PFSK-1 (cell line): ENCODE results near the gene LUM.

Experiments
- POLR2AphosphoS5 ChIP-seq: IDR thresholded peaks from 2 replicates; pipeline ENCODE4 v1.6.1; 2012; ENCODE audit warnings: low read depth, mild to moderate bottlenecking, control low read depth, low read length, moderate library complexity
- SIN3A ChIP-seq: IDR thresholded peaks from 2 replicates; pipeline ENCODE4 v1.6.1; 2012; ENCODE audit warnings: mild to moderate bottlenecking, low read length, moderate library complexity, borderline replicate concordance; ENCODE audit not compliant: insufficient read depth
- TAF1 ChIP-seq: IDR thresholded peaks from 2 replicates; pipeline ENCODE4 v1.6.1; 2012; ENCODE audit warnings: low read length, control low read depth, borderline replicate concordance; ENCODE audit not compliant: insufficient read depth

DNA sequence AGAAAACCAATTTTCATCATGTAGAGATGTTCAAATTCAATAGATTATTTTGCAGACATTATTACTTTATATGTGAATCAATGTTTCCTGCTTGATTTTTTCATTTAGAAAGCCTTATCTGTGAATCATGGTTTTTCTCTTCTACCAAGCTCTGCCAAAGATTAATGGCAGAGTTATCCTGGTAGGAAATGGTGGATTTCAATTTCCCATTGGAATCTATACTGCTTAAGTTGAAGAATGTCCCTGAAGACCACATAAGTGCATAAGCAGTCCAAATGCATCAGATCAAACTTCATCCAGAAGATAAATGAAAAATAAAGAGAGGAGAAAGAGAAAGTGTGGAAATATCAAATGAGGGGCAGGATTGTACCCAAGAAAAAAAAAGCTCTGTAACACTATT is 5.0 kb downstream of the LUM start:
- no peak for TF ChIP-seq POLR2AphosphoS5
- no peak for TF ChIP-seq SIN3A
- no peak for TF ChIP-seq TAF1
